ENCODE results near the gene VPS33B.

DNA sequence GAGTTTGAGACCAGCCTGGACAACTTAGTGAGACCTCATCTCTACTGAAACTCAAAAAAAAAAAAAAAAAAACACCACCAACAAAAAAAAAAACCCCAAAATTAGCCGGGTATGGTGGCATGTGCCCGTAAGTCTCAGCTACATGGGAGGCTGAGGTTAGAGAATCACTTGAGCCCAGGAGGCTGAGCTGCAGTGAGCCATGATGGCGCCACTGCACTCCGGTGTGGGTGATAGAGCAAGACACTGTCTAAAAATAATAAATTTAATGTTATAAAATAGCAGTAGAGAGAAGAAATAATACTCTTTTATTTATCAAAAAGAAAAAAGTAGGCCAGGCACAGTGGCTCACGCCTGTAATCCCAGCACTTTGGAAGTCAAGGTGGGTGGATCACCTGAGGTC, 50.3 kb downstream of the VPS33B start:
- no peak for TF ChIP-seq POLR2A (IDR thresholded peaks at IDR 0.05)
- TF ChIP-seq CTCF (IDR thresholded peaks at IDR 0.05), result no peak

Measured in uterus (tissue), 2 donors.